ENCODE data around the gene CPVL.

The CPVL gene

GRCh38 chr7:28958980-28959347 lies 187.4 kb downstream of the CPVL start:
- no peak for DNase-seq

DNA sequence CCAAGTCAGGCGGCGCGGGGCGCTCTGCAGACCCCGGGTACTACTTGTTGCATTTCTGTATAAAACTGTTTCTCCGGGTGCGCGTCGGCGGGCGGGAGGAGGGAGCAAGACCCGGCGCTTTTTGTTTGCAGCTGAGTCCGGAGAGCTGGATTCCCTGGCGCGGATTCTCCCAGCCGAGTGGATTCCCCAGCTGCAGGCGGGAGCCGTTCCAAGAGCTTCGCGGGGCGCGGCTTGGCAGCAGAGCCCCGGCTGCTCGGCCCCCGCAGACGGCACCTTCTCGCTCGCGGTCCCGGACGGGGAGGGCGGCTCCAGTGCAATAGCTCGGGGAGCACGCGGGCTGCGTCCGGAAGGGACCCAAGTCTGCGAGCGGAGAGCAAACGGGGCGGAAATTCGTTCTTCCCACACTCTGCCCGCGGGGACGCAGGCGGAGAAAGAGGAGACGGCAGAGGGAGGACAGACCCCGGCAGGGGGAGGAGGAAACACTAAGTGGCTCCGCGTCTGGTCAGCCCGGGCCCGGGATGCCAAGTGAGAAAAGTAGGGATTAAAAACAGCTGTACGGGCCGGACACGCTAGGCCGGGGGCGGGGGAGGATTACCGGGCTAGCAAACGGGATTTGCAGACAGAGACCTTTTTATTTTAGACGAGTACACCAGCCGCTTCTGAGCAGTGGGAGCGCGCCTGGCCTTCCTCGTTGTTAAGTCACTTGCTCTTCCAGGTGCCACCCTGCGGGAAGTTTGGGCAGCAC lies 187.9 kb downstream of the CPVL start, which contains the start of gene TRIL:
TSS of gene TRIL (minus strand) at position 96 of the 745 bp plus-strand sequence. CDS start 284 bp downstream, outside the sequence.
- no peak for DNase-seq

DNA sequence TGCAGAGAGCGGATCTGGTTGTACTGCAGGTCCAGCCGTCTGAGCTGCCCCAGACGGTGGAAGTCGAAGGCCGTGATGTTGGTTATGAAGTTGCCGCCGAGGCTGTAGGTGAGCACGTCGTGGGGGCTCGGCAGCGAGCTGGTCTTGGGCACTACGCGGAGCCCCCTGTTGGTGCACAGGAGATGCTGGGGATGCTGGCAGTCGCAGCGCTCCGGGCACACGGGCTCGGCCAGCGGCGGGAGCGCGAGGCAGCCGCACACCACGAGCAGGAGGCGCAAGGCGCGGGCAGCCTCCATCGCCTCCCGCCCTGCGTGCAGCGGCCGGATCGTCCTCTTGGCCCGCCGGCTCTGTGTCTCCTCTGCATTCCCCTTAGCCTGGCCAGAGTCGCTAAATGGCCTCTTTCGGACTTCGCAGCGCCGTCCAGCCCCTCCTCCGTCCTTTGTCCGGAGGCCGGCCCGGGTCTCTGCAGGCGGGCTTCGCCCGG lies 188.5 kb downstream of the CPVL start:
- DNase-seq: no peak

GRCh38 chr7:28957064-28957750 lies 189.1 kb downstream of the CPVL start:
- DNase-seq: no peak

DNA sequence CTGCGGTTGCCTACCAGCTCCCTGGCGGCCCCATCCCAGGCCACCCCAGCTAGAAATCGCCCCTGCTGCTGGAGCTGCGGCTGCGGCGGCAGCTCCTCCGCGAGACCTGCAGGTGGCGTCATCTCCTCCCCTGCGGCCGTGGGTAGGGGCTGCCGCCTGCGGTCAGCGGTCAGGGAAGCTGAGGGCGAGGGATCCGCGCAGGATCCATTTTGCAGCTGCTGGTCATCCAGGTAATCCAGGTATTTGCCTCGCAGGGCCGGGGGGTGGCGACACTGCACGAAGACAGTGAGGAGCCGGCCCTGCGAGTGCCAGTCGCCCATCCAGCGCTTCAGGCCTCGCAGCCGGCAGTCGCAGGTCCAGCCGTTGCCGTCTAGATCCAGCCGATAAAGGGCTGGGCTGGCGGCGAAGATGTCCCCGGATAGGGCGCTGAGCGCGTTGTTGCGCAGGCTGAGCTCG lies 189.7 kb downstream of the CPVL start:
- DNase-seq: no peak

- DNase-seq: no peak
These were observed 190.4 kb downstream of the CPVL start for GRCh38 chr7:28955718-28956607.

- no peak for DNase-seq
These were observed 191.0 kb downstream of the CPVL start for GRCh38 chr7:28955356-28955717.

- DNase-seq: no peak
These were observed 191.4 kb downstream of the CPVL start for GRCh38 chr7:28954946-28955345.

DNA sequence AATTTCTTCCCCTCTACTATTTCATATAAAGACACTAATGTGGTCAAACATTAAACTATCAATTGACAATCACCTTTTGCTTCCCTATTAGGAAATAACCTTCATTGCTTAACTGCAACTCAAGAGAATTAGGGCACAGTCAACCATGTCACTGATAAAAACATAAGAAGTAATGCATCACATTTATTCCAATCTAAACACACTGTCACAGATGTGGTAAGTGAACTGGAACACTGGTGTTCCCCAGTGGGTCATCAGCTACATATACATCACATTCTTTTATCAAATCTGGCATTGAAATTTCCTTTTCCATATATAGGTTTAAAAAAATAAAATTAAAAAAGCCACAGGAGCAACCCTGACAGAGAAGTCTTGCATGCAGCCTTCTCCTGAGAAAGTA lies 191.9 kb downstream of the CPVL start:
- DNase-seq: no peak

DNA sequence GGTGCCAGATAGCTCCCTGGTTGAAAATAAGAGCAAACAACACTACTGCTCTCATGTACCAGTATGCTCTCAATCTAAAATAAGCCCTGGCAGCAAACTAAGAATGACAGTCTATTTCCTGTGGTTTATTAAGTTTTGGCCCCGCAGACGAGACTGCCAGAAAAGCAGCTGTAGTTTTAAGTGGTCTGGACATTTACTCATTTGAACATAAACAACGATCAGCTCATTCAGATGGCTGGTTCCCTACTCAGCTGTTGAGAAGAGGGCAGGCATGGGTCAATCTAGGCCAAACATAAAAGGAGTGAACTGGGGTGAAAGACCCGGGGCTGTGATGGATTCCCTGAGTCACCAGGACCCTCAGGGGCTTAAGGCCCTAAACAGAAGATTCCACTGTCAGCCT lies 192.7 kb downstream of the CPVL start:
- no peak for DNase-seq

Measured in activated naive CD4-positive, alpha-beta T cell treated with Interleukin-2 at 50 U/mL for 16 hours (primary cell).